PC-3 (cell line): ENCODE measurements around the gene PCSK5. TPM values are rescaled to one million over a fixed set of nuclear protein-coding genes. Genes with fewer than 3 reads are reported as not detected.

Experiments used
- ATAC-seq: fragments of 200-7000 bp; cut with Tn5 transposase; 2 replicates; pipeline ENCODE4 v1.9.1; 2020; ENCODE audit warnings: mild to moderate bottlenecking, moderate library complexity
- BruUV-seq: library from RNA; stranded (reverse); fragments of 400-500 nt; replicated peaks from 2 replicates; lab custom pipeline; 2021; lab: Mats Ljungman, UMichigan
- CTCF ChIA-PET: fragments of 300-600 bp; sonication (Branson Sonifier 250); formaldehyde crosslinking; loops from one replicate; lab custom pipeline; 2022; ENCODE audit warnings: antibody characterized with exemption; lab: Charles Lee
- POLR2A ChIA-PET: fragments of 300-600 bp; sonication (Branson Sonifier 250); formaldehyde crosslinking; loops from one replicate; lab custom pipeline; 2022; ENCODE audit warnings: antibody characterized with exemption; ENCODE audit not compliant: unreplicated experiment; lab: Charles Lee
- DNase-seq: peaks from one replicate; pipeline ENCODE4 v3.0.0-alpha.2; 2015
- H2AFZ ChIP-seq: fragments of 300-600 bp; sonication (generic); 2 replicates; pipeline ENCODE4 v1.6.0; 2016; ENCODE audit warnings: antibody characterized with exemption, low read length
- H3F3A ChIP-seq: fragments of 300-600 bp; sonication (generic); one replicate; pipeline ENCODE4 v1.6.0; 2017; ENCODE audit warnings: antibody characterized with exemption, low read length, control low read depth, mild to moderate bottlenecking; ENCODE audit not compliant: unreplicated experiment
- H3K27ac ChIP-seq: fragments of 300-600 bp; sonication (generic); 2 replicates; pipeline ENCODE4 v1.5.1; 2016; ENCODE audit warnings: mild to moderate bottlenecking, low read length
- H3K27me3 ChIP-seq: fragments of 300-600 bp; sonication (generic); 2 replicates; pipeline ENCODE4 v1.6.1; 2016; ENCODE audit warnings: low read length, mixed read lengths
- H3K36me3 ChIP-seq: fragments of 300-600 bp; sonication (generic); 2 replicates; pipeline ENCODE4 v1.6.1; 2016; ENCODE audit warnings: low read depth, mixed run types, low read length, mixed read lengths
- H3K4me1 ChIP-seq: fragments of 300-600 bp; sonication (generic); 2 replicates; pipeline ENCODE4 v1.5.1; 2016; ENCODE audit warnings: low read length; ENCODE audit not compliant: insufficient read depth
- H3K4me2 ChIP-seq: fragments of 300-600 bp; sonication (generic); 2 replicates; pipeline ENCODE4 v1.6.0; 2016; ENCODE audit warnings: low read length
- H3K4me3 ChIP-seq: fragments of 300-600 bp; sonication (generic); 2 replicates; pipeline ENCODE4 v1.5.1; 2016; ENCODE audit warnings: mild to moderate bottlenecking, low read length, mixed read lengths
- H3K79me2 ChIP-seq: fragments of 300-600 bp; sonication (generic); 2 replicates; pipeline ENCODE4 v1.6.1; 2017; ENCODE audit warnings: low read length, mixed read lengths
- H3K9ac ChIP-seq: fragments of 300-600 bp; sonication (generic); 2 replicates; pipeline ENCODE4 v1.6.0; 2016; ENCODE audit warnings: mild to moderate bottlenecking, low read length
- H3K9me2 ChIP-seq: fragments of 300-600 bp; sonication (generic); replicated peaks from 2 replicates; pipeline ENCODE4 v1.6.1; 2016; ENCODE audit warnings: mixed run types, low read length, mixed read lengths
- H3K9me3 ChIP-seq: fragments of 300-600 bp; sonication (generic); 2 replicates; pipeline ENCODE4 v1.6.1; 2016; ENCODE audit warnings: low read length, mixed read lengths
- H4K20me1 ChIP-seq: fragments of 300-600 bp; sonication (generic); 2 replicates; pipeline ENCODE4 v1.6.1; 2016; ENCODE audit warnings: low read length, mixed read lengths
- CTCF ChIP-seq: fragments of 300-600 bp; sonication (generic); conservative IDR thresholded peaks from 2 replicates; pipeline ENCODE4 v1.5.1; 2017; ENCODE audit warnings: antibody characterized with exemption, low read depth, mild to moderate bottlenecking, low read length
- EZH2 ChIP-seq: fragments of 300-600 bp; sonication (generic); IDR thresholded peaks from one replicate; pipeline ENCODE4 v1.6.1; 2017; ENCODE audit warnings: antibody characterized with exemption, mild to moderate bottlenecking, low read length; ENCODE audit not compliant: unreplicated experiment
- EZH2phosphoT487 ChIP-seq: fragments of 300-600 bp; sonication (generic); IDR thresholded peaks from 2 replicates; pipeline ENCODE4 v1.6.1; 2018; ENCODE audit warnings: mild to moderate bottlenecking, antibody characterized with exemption, low read length, borderline replicate concordance
- intact Hi-C: fragments of 100-400 bp; cut with micrococcal nuclease; formaldehyde crosslinking; loops from 2 replicates; pipeline ENCODE4 v1.9.0; 2023
- total RNA-seq: library from RNA; depleted of rRNA; stranded (reverse); fragments of >200 nt; gene quantifications from 2 replicates; pipeline ENCODE4 v1.2.3, GENCODE V29; 2014

PCSK5 gene
- total RNA-seq, 1 experiment from 2014 or later, result not detected

GRCh38 chr9:76363032-76363395 lies 472.5 kb downstream of the PCSK5 start:
- no peaks in the 10 kb centered on the region for H3F3A ChIP-seq
- H3K4me3 ChIP-seq, result no peak overlapping the region
- H3K27me3 ChIP-seq, result no peaks in the 10 kb centered on the region
- POLR2A ChIA-PET, result no interaction called here
- H3K4me1 ChIP-seq, result no peaks in the 10 kb centered on the region
- no peaks in the 10 kb centered on the region for H3K9me2 ChIP-seq
- no peaks in the 10 kb centered on the region for H3K9me3 ChIP-seq
- no peak overlapping the region for H3K27ac ChIP-seq
- no peak for DNase-seq
- no peak overlapping the region for H3K4me2 ChIP-seq
- TF ChIP-seq EZH2 (no peak), EZH2phosphoT487 (no peak), CTCF (no peak)
- H3K9ac ChIP-seq, result no peak overlapping the region
- no peaks in the 10 kb centered on the region for H3K36me3 ChIP-seq
- H4K20me1 ChIP-seq, result no peaks in the 10 kb centered on the region
- intact Hi-C loops, result no loop called here
- no TSS peak for BruUV-seq
- CTCF ChIA-PET, result no interaction called here
- H3K79me2 ChIP-seq, result no peaks in the 10 kb centered on the region
- no peak for ATAC-seq
- H2AFZ ChIP-seq, result no peak overlapping the region

GRCh38 chr9:76365028-76365427 lies 474.6 kb downstream of the PCSK5 start:
- peak; percentile 75 for DNase-seq
- H2AFZ ChIP-seq, result no peak overlapping the region

GRCh38 chr9:76366275-76366674 lies 475.8 kb downstream of the PCSK5 start:
- intact Hi-C loops, result no loop called here
- Histone ChIP-seq H3K27ac (no peak overlapping the region), H3K79me2 (no peaks in the 10 kb centered on the region), H3K4me2 (no peak overlapping the region), H3K9ac (no peak overlapping the region), H3K9me2 (no peaks in the 10 kb centered on the region), H3K9me3 (no peaks in the 10 kb centered on the region), H3K4me3 (no peak overlapping the region), H3F3A (no peaks in the 10 kb centered on the region), H3K36me3 (no peaks in the 10 kb centered on the region), H2AFZ (no peak overlapping the region), H4K20me1 (no peaks in the 10 kb centered on the region), H3K4me1 (peaks cover 7% of the 10 kb centered on the region; the same call in 1 of the 2 replicates), H3K27me3 (no peaks in the 10 kb centered on the region)
- no TSS peak for BruUV-seq
- POLR2A ChIA-PET, result no interaction called here
- no peak for ATAC-seq
- TF ChIP-seq EZH2 (no peak), EZH2phosphoT487 (no peak)
- CTCF ChIA-PET, result no interaction called here
- peak; percentile 6 for DNase-seq

More at GRCh38 chr9:76365028-76365427, 474.6 kb downstream of the PCSK5 start:
- Histone ChIP-seq H4K20me1 (no peaks in the 10 kb centered on the region), H3K4me3 (no peak overlapping the region), H3K79me2 (no peaks in the 10 kb centered on the region), H3K27me3 (no peaks in the 10 kb centered on the region), H3K4me1 (peaks cover 7% of the 10 kb centered on the region; the same call in 1 of the 2 replicates), H3F3A (no peaks in the 10 kb centered on the region), H3K4me2 (no peak overlapping the region), H3K36me3 (no peaks in the 10 kb centered on the region), H3K9ac (no peak overlapping the region), H3K9me2 (no peaks in the 10 kb centered on the region), H3K9me3 (no peaks in the 10 kb centered on the region), H3K27ac (no peak overlapping the region)
- intact Hi-C loops, result no loop called here
- no TSS peak for BruUV-seq
- ATAC-seq, result peak; percentile 37; the same call in 1 of the 2 replicates
- POLR2A ChIA-PET, result no interaction called here
- CTCF ChIA-PET, result no interaction called here
- TF ChIP-seq CTCF (no peak), EZH2phosphoT487 (no peak), EZH2 (no peak)
